ENCODE results near the gene HIPK2. TPM values are rescaled to one million over a fixed set of nuclear protein-coding genes. Genes with fewer than 3 reads are reported as not detected.

HIPK2 gene
- polyA plus RNA-seq, 3 donors: 1.6 to 12.1 (median 3.0) TPM

GRCh38 chr7:139813689-139814088 lies 35.9 kb upstream of the HIPK2 start:
- no peaks in the 10 kb centered on the region for H3K36me3 ChIP-seq (replicated peaks in 1 of 2; ENCODE audit: control insufficient read depth in 1 of 2, insufficient read depth in 2 of 2, low read length in 2 of 2)
- Mint-ChIP-seq H3K27ac (no peak overlapping the region), H3K4me3 (no peak overlapping the region), H3K27me3 (ENCODE audit: low read depth in 3 of 3) (peaks cover 3 to 6% (median 3%) of the 10 kb centered on the region in 3 donors), H3K36me3 (peaks cover 0 to 2% of the 10 kb centered on the region in 2 donors), H3K4me1 (peaks cover 4% of the 10 kb centered on the region), H3K9me3 (peaks cover 14 to 20% (median 17%) of the 10 kb centered on the region in 7 donors)
- H3K9me3 ChIP-seq (replicated peaks in 1 of 2; ENCODE audit: control insufficient read depth in 1 of 2, insufficient read depth in 1 of 2, low read length in 2 of 2): peaks cover 9 to 19% of the 10 kb centered on the region in 2 donors
- H3K27me3 ChIP-seq (ENCODE audit: control insufficient read depth in 2 of 2, insufficient read depth in 2 of 2, low read length in 2 of 2): no peaks in the 10 kb centered on the region
- H3K4me1 ChIP-seq (ENCODE audit: control insufficient read depth in 1 of 2, insufficient read depth in 2 of 2, low read length in 2 of 2): no peaks in the 10 kb centered on the region
- no peak overlapping the region for H3K4me2 ChIP-seq (replicated peaks; ENCODE audit: extremely low read depth, low read length, poor library complexity, severe bottlenecking)
- H3K79me2 ChIP-seq (ENCODE audit: insufficient read depth, low read length): no peaks in the 10 kb centered on the region
- WGBS (ENCODE audit: insufficient coverage): no CpG with 5 or more reads among the region's 2 CpGs
- TF ChIP-seq, protein P1, sequence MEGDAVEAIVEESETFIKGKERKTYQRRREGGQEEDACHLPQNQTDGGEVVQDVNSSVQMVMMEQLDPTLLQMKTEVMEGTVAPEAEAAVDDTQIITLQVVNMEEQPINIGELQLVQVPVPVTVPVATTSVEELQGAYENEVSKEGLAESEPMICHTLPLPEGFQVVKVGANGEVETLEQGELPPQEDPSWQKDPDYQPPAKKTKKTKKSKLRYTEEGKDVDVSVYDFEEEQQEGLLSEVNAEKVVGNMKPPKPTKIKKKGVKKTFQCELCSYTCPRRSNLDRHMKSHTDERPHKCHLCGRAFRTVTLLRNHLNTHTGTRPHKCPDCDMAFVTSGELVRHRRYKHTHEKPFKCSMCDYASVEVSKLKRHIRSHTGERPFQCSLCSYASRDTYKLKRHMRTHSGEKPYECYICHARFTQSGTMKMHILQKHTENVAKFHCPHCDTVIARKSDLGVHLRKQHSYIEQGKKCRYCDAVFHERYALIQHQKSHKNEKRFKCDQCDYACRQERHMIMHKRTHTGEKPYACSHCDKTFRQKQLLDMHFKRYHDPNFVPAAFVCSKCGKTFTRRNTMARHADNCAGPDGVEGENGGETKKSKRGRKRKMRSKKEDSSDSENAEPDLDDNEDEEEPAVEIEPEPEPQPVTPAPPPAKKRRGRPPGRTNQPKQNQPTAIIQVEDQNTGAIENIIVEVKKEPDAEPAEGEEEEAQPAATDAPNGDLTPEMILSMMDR (IDR thresholded peaks at IDR 0.05): no peak
- no peaks in the 10 kb centered on the region for H4K20me1 ChIP-seq (ENCODE audit: insufficient read depth, low read length)
- H3K9ac ChIP-seq (ENCODE audit: insufficient read depth, low read length, poor library complexity, severe bottlenecking): no peak overlapping the region
- no peak overlapping the region for H2AFZ ChIP-seq (ENCODE audit: insufficient read depth, low read depth, low read length, poor library complexity, severe bottlenecking)
- intact Hi-C loops (cut with micrococcal nuclease): no loop called here
- H3K27ac ChIP-seq (ENCODE audit: low read depth in 1 of 2, low read length in 2 of 2): no peak overlapping the region
- DNase-seq: no peak
- H3K4me3 ChIP-seq (replicated peaks in 1 of 3; ENCODE audit: low read depth in 2 of 3, low read length in 3 of 3): no peak overlapping the region

- Mint-ChIP-seq H3K4me1 (peaks cover 4% of the 10 kb centered on the region), H3K36me3 (peaks cover 0 to 2% of the 10 kb centered on the region in 2 donors), H3K9me3 (peaks cover 14 to 20% (median 17%) of the 10 kb centered on the region in 7 donors), H3K27ac (no peak overlapping the region), H3K27me3 (ENCODE audit: low read depth in 3 of 3) (peaks cover 3 to 6% (median 3%) of the 10 kb centered on the region in 3 donors), H3K4me3 (no peak overlapping the region)
- DNase-seq: peak in 1 of 3 donors; percentile 29
- Histone ChIP-seq H2AFZ (ENCODE audit: insufficient read depth, low read depth, low read length, poor library complexity, severe bottlenecking) (no peak overlapping the region), H3K27me3 (ENCODE audit: control insufficient read depth in 2 of 2, insufficient read depth in 2 of 2, low read length in 2 of 2) (no peaks in the 10 kb centered on the region), H4K20me1 (ENCODE audit: insufficient read depth, low read length) (no peaks in the 10 kb centered on the region), H3K79me2 (ENCODE audit: insufficient read depth, low read length) (no peaks in the 10 kb centered on the region), H3K9ac (ENCODE audit: insufficient read depth, low read length, poor library complexity, severe bottlenecking) (no peak overlapping the region), H3K4me1 (ENCODE audit: control insufficient read depth in 1 of 2, insufficient read depth in 2 of 2, low read length in 2 of 2) (no peaks in the 10 kb centered on the region), H3K36me3 (replicated peaks in 1 of 2; ENCODE audit: control insufficient read depth in 1 of 2, insufficient read depth in 2 of 2, low read length in 2 of 2) (no peaks in the 10 kb centered on the region), H3K27ac (ENCODE audit: low read depth in 1 of 2, low read length in 2 of 2) (no peak overlapping the region), H3K9me3 (replicated peaks in 1 of 2; ENCODE audit: control insufficient read depth in 1 of 2, insufficient read depth in 1 of 2, low read length in 2 of 2) (peaks cover 9 to 19% of the 10 kb centered on the region in 2 donors), H3K4me3 (replicated peaks in 1 of 3; ENCODE audit: low read depth in 2 of 3, low read length in 3 of 3) (no peak overlapping the region), H3K4me2 (replicated peaks; ENCODE audit: extremely low read depth, low read length, poor library complexity, severe bottlenecking) (no peak overlapping the region)
- intact Hi-C loops (cut with micrococcal nuclease): no loop called here
- TF ChIP-seq, protein P1 (IDR thresholded peaks at IDR 0.05): no peak
- WGBS (ENCODE audit: insufficient coverage): 49% methylated on average over 4 of the region's 6 CpGs
Measured at GRCh38 chr7:139813151-139813550, 35.4 kb upstream of the HIPK2 start.

Measured in CD14-positive monocyte (primary cell).